Measurements from ENCODE around the gene KISS1. TPM values are rescaled to one million over a fixed set of nuclear protein-coding genes. Genes with fewer than 3 reads are reported as not detected.

The KISS1 gene
- total RNA-seq, 1 donor from 2014 or later = 0.77 TPM

DNA sequence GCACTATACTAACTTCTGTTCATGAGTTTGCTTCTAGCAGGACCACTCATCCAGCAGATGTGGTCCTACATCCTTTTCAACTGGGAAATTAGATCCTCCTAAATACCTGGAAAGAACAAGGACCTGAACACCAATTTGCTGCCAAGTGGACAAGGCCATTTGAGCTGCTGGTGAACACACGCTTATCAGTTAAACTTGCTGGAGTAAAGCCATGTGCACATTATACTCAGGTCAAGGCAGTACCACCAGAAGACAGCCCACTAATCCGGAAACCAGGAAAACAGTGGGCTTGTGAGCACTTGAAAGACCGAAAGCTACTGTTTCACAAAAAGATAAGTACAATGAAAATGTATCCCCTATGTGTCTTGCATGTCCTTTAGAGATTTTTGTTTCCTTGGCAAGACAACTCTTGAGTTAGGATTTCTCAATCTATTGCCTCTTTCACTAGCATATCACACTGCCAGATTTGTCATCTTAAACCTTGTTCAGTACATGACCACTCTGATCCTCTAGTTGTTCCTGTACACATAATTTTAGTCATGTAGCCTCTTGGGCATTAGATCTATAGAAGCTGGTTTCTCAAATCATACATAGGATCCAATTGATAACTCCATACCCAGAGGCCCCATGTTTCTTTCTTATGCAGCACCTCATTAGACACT lies 25.7 kb downstream of the KISS1 start:
- TF ChIP-seq, protein P1, sequence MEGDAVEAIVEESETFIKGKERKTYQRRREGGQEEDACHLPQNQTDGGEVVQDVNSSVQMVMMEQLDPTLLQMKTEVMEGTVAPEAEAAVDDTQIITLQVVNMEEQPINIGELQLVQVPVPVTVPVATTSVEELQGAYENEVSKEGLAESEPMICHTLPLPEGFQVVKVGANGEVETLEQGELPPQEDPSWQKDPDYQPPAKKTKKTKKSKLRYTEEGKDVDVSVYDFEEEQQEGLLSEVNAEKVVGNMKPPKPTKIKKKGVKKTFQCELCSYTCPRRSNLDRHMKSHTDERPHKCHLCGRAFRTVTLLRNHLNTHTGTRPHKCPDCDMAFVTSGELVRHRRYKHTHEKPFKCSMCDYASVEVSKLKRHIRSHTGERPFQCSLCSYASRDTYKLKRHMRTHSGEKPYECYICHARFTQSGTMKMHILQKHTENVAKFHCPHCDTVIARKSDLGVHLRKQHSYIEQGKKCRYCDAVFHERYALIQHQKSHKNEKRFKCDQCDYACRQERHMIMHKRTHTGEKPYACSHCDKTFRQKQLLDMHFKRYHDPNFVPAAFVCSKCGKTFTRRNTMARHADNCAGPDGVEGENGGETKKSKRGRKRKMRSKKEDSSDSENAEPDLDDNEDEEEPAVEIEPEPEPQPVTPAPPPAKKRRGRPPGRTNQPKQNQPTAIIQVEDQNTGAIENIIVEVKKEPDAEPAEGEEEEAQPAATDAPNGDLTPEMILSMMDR (IDR thresholded peaks at IDR 0.05) = no peak

DNA sequence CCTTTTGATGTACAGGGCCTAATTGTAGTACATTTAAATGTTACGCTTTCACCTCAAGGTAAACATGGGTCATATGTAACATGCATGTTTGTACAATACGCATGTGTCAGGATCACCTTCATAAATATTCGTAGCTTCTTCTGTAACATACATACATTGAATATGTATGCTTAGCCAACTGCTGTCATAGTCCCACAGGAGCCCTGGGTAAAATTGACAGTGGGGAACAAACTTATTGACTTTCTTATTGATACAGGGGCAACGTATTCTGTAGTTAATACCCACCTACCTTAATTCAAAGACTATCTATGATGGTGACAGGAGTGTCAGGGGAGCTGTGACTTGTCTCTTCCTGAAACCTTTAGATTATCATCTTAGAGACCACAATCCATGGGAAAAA lies 26.4 kb downstream of the KISS1 start:
- Mint-ChIP-seq H3K9me3 (ENCODE audit: low read depth) (peaks cover 17% of the 10 kb centered on the region), H3K4me3 (ENCODE audit: unreplicated experiment) (no peak overlapping the region), H3K27me3 (ENCODE audit: low read depth) (peaks cover 11% of the 10 kb centered on the region), H3K4me1 (ENCODE audit: low read depth) (no peaks in the 10 kb centered on the region), H3K36me3 (ENCODE audit: low read depth) (peaks cover 2% of the 10 kb centered on the region), H3K27ac (ENCODE audit: unreplicated experiment) (no peak overlapping the region)
- TF ChIP-seq, protein P1 (IDR thresholded peaks at IDR 0.05) = no peak
- DNase-seq (ENCODE audit: low spot score) = no peak

More for the DNA sequence above, 25.7 kb downstream of the KISS1 start:
- no peak overlapping the region for H3K27ac Mint-ChIP-seq (ENCODE audit: unreplicated experiment)
- H3K36me3 Mint-ChIP-seq (ENCODE audit: low read depth) = peaks cover 2% of the 10 kb centered on the region
- H3K4me3 Mint-ChIP-seq (ENCODE audit: unreplicated experiment) = no peak overlapping the region
- peaks cover 11% of the 10 kb centered on the region for H3K27me3 Mint-ChIP-seq (ENCODE audit: low read depth)
- no peak for DNase-seq (ENCODE audit: low spot score)
- H3K9me3 Mint-ChIP-seq (ENCODE audit: low read depth) = peaks cover 17% of the 10 kb centered on the region
- H3K4me1 Mint-ChIP-seq (ENCODE audit: low read depth) = no peaks in the 10 kb centered on the region

DNA sequence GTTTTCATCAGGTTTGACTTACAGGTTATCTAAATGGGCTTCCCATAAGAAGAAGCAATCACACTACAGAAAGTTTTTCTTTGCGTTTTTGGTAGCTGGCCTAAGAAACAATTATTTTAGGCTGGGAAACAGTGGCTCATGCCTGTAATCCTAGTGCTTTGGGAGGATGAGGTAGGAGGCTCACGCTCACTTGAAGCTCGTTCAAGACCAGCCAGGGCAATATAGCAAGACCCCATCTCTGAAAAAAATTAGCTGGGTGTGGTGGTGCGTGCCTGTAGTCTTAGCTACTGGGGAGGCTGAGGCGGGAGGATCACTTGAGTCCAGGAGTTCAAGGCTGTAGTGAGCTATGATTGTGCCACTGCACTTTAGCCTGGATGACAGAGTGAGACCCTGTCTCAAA lies 28.6 kb downstream of the KISS1 start:
- TF ChIP-seq, protein P1 (IDR thresholded peaks at IDR 0.05) = no peak
- Mint-ChIP-seq H3K36me3 (ENCODE audit: low read depth) (peaks cover 2% of the 10 kb centered on the region), H3K4me3 (ENCODE audit: unreplicated experiment) (no peak overlapping the region), H3K9me3 (ENCODE audit: low read depth) (peaks cover 17% of the 10 kb centered on the region), H3K27ac (ENCODE audit: unreplicated experiment) (no peak overlapping the region), H3K4me1 (ENCODE audit: low read depth) (no peaks in the 10 kb centered on the region), H3K27me3 (ENCODE audit: low read depth) (peaks cover 7% of the 10 kb centered on the region)
- DNase-seq (ENCODE audit: low spot score) = no peak

DNA sequence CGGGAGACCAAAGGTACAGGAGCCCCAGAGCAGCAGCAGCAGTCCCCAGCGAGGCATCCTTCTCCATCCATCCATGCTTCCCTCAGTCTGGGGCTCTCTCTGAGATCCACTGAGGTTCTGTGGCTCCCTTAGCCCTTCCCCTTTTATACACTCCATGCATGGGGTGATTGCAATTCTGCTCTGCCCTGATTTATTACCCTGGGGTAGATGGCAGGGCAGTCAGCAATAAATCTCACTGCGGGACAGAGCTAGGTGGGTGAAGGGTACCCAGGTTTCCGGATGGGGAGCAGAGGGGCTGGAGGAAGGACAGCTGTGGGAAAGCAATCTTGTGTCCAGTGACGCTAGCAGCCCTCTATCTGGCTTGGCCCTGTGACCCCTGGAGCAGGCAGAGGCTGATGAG lies 30.1 kb downstream of the KISS1 start, which contains the start of gene REN:
REN (minus strand) TSS at position 119 of the 400 bp plus-strand sequence; CDS start at position 75, 44 bp downstream.
- DNase-seq (ENCODE audit: low spot score) = no peak
- Mint-ChIP-seq H3K27ac (ENCODE audit: unreplicated experiment) (no peak within 1 kb of the TSS), H3K9me3 (ENCODE audit: low read depth) (peaks cover 17% of the 10 kb centered on the region), H3K27me3 (ENCODE audit: low read depth) (peaks cover 9% of the 10 kb centered on the region), H3K36me3 (ENCODE audit: low read depth) (peaks cover 2% of the 10 kb centered on the region), H3K4me3 (ENCODE audit: unreplicated experiment) (no peak within 1 kb of the TSS), H3K4me1 (ENCODE audit: low read depth) (no peaks in the 10 kb centered on the region)
- TF ChIP-seq, protein P1 (IDR thresholded peaks at IDR 0.05) = no peak

DNA sequence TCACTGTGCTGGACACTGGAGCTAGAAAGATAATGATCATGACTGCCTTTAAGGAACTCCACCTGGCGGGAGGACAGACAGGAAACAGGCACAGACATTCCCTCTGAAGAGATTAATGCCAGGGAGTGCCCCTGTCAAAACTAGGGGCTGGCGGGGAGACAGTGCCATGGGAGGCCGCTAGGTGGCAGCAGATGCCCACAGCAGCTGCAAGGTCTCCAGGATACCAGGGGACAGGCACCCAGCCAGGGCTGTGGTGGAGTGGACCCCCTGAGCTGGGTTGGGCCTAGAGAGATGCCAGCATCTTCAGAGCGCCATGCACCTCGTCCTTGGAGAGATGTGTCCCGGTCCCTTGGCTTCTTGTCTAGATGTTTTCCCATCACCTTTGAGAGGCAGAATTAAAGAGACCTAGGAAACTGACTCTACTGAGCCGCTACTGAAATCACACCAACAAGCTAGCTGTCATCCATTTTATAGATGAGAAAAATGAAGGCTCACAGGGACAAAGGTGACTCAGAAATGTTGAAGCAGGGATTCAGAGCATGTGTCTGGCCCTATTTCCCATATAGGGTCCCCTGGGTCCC lies 33.7 kb downstream of the KISS1 start:
- Mint-ChIP-seq H3K36me3 (ENCODE audit: low read depth) (no peaks in the 10 kb centered on the region), H3K27me3 (ENCODE audit: low read depth) (peaks cover 21% of the 10 kb centered on the region), H3K4me1 (ENCODE audit: low read depth) (no peaks in the 10 kb centered on the region), H3K27ac (ENCODE audit: unreplicated experiment) (no peak overlapping the region), H3K9me3 (ENCODE audit: low read depth) (no peaks in the 10 kb centered on the region), H3K4me3 (ENCODE audit: unreplicated experiment) (no peak overlapping the region)
- no peak for DNase-seq (ENCODE audit: low spot score)
- TF ChIP-seq, protein P1 (IDR thresholded peaks at IDR 0.05) = peak; percentile 99

All from chondrocyte (in vitro differentiated cells).